ENCODE measurements around the gene LMBR1.

LMBR1 gene

GRCh38 chr7:156655983-156656382, 237.0 kb downstream of the LMBR1 start:
- Histone ChIP-seq H3K4me1 (ENCODE audit: control insufficient read depth in 2 of 2, insufficient read depth in 1 of 2, low read depth in 1 of 2, low read length in 2 of 2) (peaks cover 4 to 8% of the 10 kb centered on the region in 2 donors), H3K36me3 (replicated peaks in 1 of 2; ENCODE audit: control insufficient read depth in 2 of 2, insufficient read depth in 2 of 2, low read length in 2 of 2) (no peaks in the 10 kb centered on the region), H3K27ac (replicated peaks; ENCODE audit: low read length) (no peak overlapping the region), H3K9me3 (replicated peaks in 1 of 2; ENCODE audit: control insufficient read depth in 2 of 2, insufficient read depth in 1 of 2, low read depth in 1 of 2, low read length in 2 of 2) (no peaks in the 10 kb centered on the region), H3K79me1 (ENCODE audit: low read depth, low read length) (no peaks in the 10 kb centered on the region), H3K4ac (ENCODE audit: low read length) (no peak overlapping the region), H2BK5ac (ENCODE audit: low read length) (no peak overlapping the region), H2AFZ (ENCODE audit: low read length) (no peak overlapping the region), H2BK120ac (ENCODE audit: low read depth, low read length) (no peak overlapping the region), H3K9ac (ENCODE audit: low read depth, low read length, poor library complexity) (no peak overlapping the region), H3K23ac (ENCODE audit: low read depth, low read length, poor library complexity) (no peak overlapping the region), H3K4me2 (ENCODE audit: insufficient read depth, low read length, poor library complexity, severe bottlenecking) (no peak overlapping the region), H2BK12ac (ENCODE audit: low read length) (no peak overlapping the region), H3K14ac (ENCODE audit: low read length) (no peak overlapping the region), H3K4me3 (ENCODE audit: low read length in 2 of 2) (no peak overlapping the region), H2BK15ac (ENCODE audit: low read length) (no peak overlapping the region), H2AK5ac (ENCODE audit: low read depth, low read length) (no peak overlapping the region), H4K8ac (ENCODE audit: low read depth, low read length) (no peak overlapping the region), H3K18ac (ENCODE audit: low read length) (no peak overlapping the region), H3K27me3 (ENCODE audit: control insufficient read depth in 3 of 3, insufficient read depth in 3 of 3, low read depth in 1 of 3, low read length in 3 of 3) (no peaks in the 10 kb centered on the region), H4K91ac (ENCODE audit: low read depth, low read length, poor library complexity) (no peak overlapping the region)
- DNase-seq (ENCODE audit: low spot score) = no peak
- WGBS, 2 donors (ENCODE audit: extremely low coverage in 2 of 2, insufficient read length in 2 of 2, insufficient replicate concordance in 1 of 2) = no CpG with 5 or more reads among the region's 4 CpGs

GRCh38 chr7:156655251-156655650, 237.7 kb downstream of the LMBR1 start:
- Histone ChIP-seq H3K23ac (ENCODE audit: low read depth, low read length, poor library complexity) (no peak overlapping the region), H3K27ac (replicated peaks; ENCODE audit: low read length) (no peak overlapping the region), H4K8ac (ENCODE audit: low read depth, low read length) (no peak overlapping the region), H3K36me3 (replicated peaks in 1 of 2; ENCODE audit: control insufficient read depth in 2 of 2, insufficient read depth in 2 of 2, low read length in 2 of 2) (no peaks in the 10 kb centered on the region), H2AK5ac (ENCODE audit: low read depth, low read length) (no peak overlapping the region), H3K9me3 (replicated peaks in 1 of 2; ENCODE audit: control insufficient read depth in 2 of 2, insufficient read depth in 1 of 2, low read depth in 1 of 2, low read length in 2 of 2) (no peaks in the 10 kb centered on the region), H2BK15ac (ENCODE audit: low read length) (no peak overlapping the region), H4K91ac (ENCODE audit: low read depth, low read length, poor library complexity) (no peak overlapping the region), H3K4me1 (ENCODE audit: control insufficient read depth in 2 of 2, insufficient read depth in 1 of 2, low read depth in 1 of 2, low read length in 2 of 2) (peaks cover 4 to 8% of the 10 kb centered on the region in 2 donors), H2BK120ac (ENCODE audit: low read depth, low read length) (no peak overlapping the region), H3K27me3 (ENCODE audit: control insufficient read depth in 3 of 3, insufficient read depth in 3 of 3, low read depth in 1 of 3, low read length in 3 of 3) (no peaks in the 10 kb centered on the region), H3K14ac (ENCODE audit: low read length) (no peak overlapping the region), H3K4me2 (ENCODE audit: insufficient read depth, low read length, poor library complexity, severe bottlenecking) (no peak overlapping the region), H3K18ac (ENCODE audit: low read length) (no peak overlapping the region), H3K4me3 (ENCODE audit: low read length in 2 of 2) (no peak overlapping the region), H2BK12ac (ENCODE audit: low read length) (no peak overlapping the region), H2AFZ (ENCODE audit: low read length) (no peak overlapping the region), H3K9ac (ENCODE audit: low read depth, low read length, poor library complexity) (no peak overlapping the region), H3K4ac (ENCODE audit: low read length) (no peak overlapping the region), H2BK5ac (ENCODE audit: low read length) (no peak overlapping the region), H3K79me1 (ENCODE audit: low read depth, low read length) (no peaks in the 10 kb centered on the region)
- no CpG with 5 or more reads among the region's 6 CpGs for WGBS, 2 donors (ENCODE audit: extremely low coverage in 2 of 2, insufficient read length in 2 of 2, insufficient replicate concordance in 1 of 2)
- DNase-seq (ENCODE audit: low spot score) = no peak

GRCh38 chr7:156654511-156655234, 238.3 kb downstream of the LMBR1 start:
- Histone ChIP-seq H4K8ac (ENCODE audit: low read depth, low read length) (no peak overlapping the region), H3K9me3 (replicated peaks in 1 of 2; ENCODE audit: control insufficient read depth in 2 of 2, insufficient read depth in 1 of 2, low read depth in 1 of 2, low read length in 2 of 2) (no peaks in the 10 kb centered on the region), H3K27me3 (ENCODE audit: control insufficient read depth in 3 of 3, insufficient read depth in 3 of 3, low read depth in 1 of 3, low read length in 3 of 3) (no peaks in the 10 kb centered on the region), H3K36me3 (replicated peaks in 1 of 2; ENCODE audit: control insufficient read depth in 2 of 2, insufficient read depth in 2 of 2, low read length in 2 of 2) (no peaks in the 10 kb centered on the region), H2BK15ac (ENCODE audit: low read length) (no peak overlapping the region), H3K4me2 (ENCODE audit: insufficient read depth, low read length, poor library complexity, severe bottlenecking) (no peak overlapping the region), H3K79me1 (ENCODE audit: low read depth, low read length) (no peaks in the 10 kb centered on the region), H3K4me1 (ENCODE audit: control insufficient read depth in 2 of 2, insufficient read depth in 1 of 2, low read depth in 1 of 2, low read length in 2 of 2) (peaks cover 4 to 8% of the 10 kb centered on the region in 2 donors), H2BK12ac (ENCODE audit: low read length) (no peak overlapping the region), H3K27ac (replicated peaks; ENCODE audit: low read length) (no peak overlapping the region), H2BK5ac (ENCODE audit: low read length) (no peak overlapping the region), H2AFZ (ENCODE audit: low read length) (no peak overlapping the region), H4K91ac (ENCODE audit: low read depth, low read length, poor library complexity) (no peak overlapping the region), H3K4me3 (ENCODE audit: low read length in 2 of 2) (no peak overlapping the region), H3K18ac (ENCODE audit: low read length) (no peak overlapping the region), H3K4ac (ENCODE audit: low read length) (no peak overlapping the region), H2AK5ac (ENCODE audit: low read depth, low read length) (no peak overlapping the region), H3K23ac (ENCODE audit: low read depth, low read length, poor library complexity) (no peak overlapping the region), H3K9ac (ENCODE audit: low read depth, low read length, poor library complexity) (peak overlapping the region; percentile 53), H2BK120ac (ENCODE audit: low read depth, low read length) (no peak overlapping the region), H3K14ac (ENCODE audit: low read length) (no peak overlapping the region)
- no peak for DNase-seq (ENCODE audit: low spot score)
- no CpG with 5 or more reads among the region's 10 CpGs for WGBS, 2 donors (ENCODE audit: extremely low coverage in 2 of 2, insufficient read length in 2 of 2, insufficient replicate concordance in 1 of 2)

- DNase-seq (ENCODE audit: low spot score) = no peak
- no peak overlapping the region for H3K4ac ChIP-seq (ENCODE audit: low read length)
- no peak overlapping the region for H3K23ac ChIP-seq (ENCODE audit: low read depth, low read length, poor library complexity)
- H2BK15ac ChIP-seq (ENCODE audit: low read length) = no peak overlapping the region
- no peak overlapping the region for H2BK120ac ChIP-seq (ENCODE audit: low read depth, low read length)
- WGBS, 2 donors (ENCODE audit: extremely low coverage in 2 of 2, insufficient read length in 2 of 2, insufficient replicate concordance in 1 of 2) = no CpG with 5 or more reads among the region's 8 CpGs
- no peak overlapping the region for H3K14ac ChIP-seq (ENCODE audit: low read length)
- H3K4me3 ChIP-seq (ENCODE audit: low read length in 2 of 2) = no peak overlapping the region
- H3K27ac ChIP-seq (replicated peaks; ENCODE audit: low read length) = no peak overlapping the region
- no peak overlapping the region for H3K18ac ChIP-seq (ENCODE audit: low read length)
- no peak overlapping the region for H2BK5ac ChIP-seq (ENCODE audit: low read length)
- no peak overlapping the region for H3K9ac ChIP-seq (ENCODE audit: low read depth, low read length, poor library complexity)
- H3K4me1 ChIP-seq (ENCODE audit: control insufficient read depth in 2 of 2, insufficient read depth in 1 of 2, low read depth in 1 of 2, low read length in 2 of 2) = peaks cover 4 to 8% of the 10 kb centered on the region in 2 donors
- no peaks in the 10 kb centered on the region for H3K9me3 ChIP-seq (replicated peaks in 1 of 2; ENCODE audit: control insufficient read depth in 2 of 2, insufficient read depth in 1 of 2, low read depth in 1 of 2, low read length in 2 of 2)
- H2AFZ ChIP-seq (ENCODE audit: low read length) = no peak overlapping the region
- H3K79me1 ChIP-seq (ENCODE audit: low read depth, low read length) = no peaks in the 10 kb centered on the region
- H4K8ac ChIP-seq (ENCODE audit: low read depth, low read length) = no peak overlapping the region
- H2BK12ac ChIP-seq (ENCODE audit: low read length) = no peak overlapping the region
- no peak overlapping the region for H2AK5ac ChIP-seq (ENCODE audit: low read depth, low read length)
- H3K36me3 ChIP-seq (replicated peaks in 1 of 2; ENCODE audit: control insufficient read depth in 2 of 2, insufficient read depth in 2 of 2, low read length in 2 of 2) = no peaks in the 10 kb centered on the region
- H4K91ac ChIP-seq (ENCODE audit: low read depth, low read length, poor library complexity) = no peak overlapping the region
- H3K4me2 ChIP-seq (ENCODE audit: insufficient read depth, low read length, poor library complexity, severe bottlenecking) = no peak overlapping the region
- no peaks in the 10 kb centered on the region for H3K27me3 ChIP-seq (ENCODE audit: control insufficient read depth in 3 of 3, insufficient read depth in 3 of 3, low read depth in 1 of 3, low read length in 3 of 3)
Measured at GRCh38 chr7:156652886-156653568, 240.0 kb downstream of the LMBR1 start.

Measured in neuronal stem cell (in vitro differentiated cells).